ENCODE data around the gene TRAM2.

The TRAM2 gene

GRCh38 chr6:52595000-52595795 lies 18.3 kb upstream of the TRAM2 start:
- DNase-seq, result peak in 2 of 56 donors; percentile 8 to 44

GRCh38 chr6:52594221-52594620 lies 17.4 kb upstream of the TRAM2 start:
- DNase-seq, result no peak

GRCh38 chr6:52591832-52592231 lies 15.0 kb upstream of the TRAM2 start:
- no peak for DNase-seq

- DNase-seq, result peak in 5 of 56 donors; percentile 9 to 27 (median 17)
Observed at GRCh38 chr6:52590152-52590891, 13.5 kb upstream of the TRAM2 start.

GRCh38 chr6:52588710-52589091 lies 11.8 kb upstream of the TRAM2 start:
- DNase-seq, result no peak

GRCh38 chr6:52588087-52588709 lies 11.3 kb upstream of the TRAM2 start:
- no peak for DNase-seq

- DNase-seq, result no peak
Observed at GRCh38 chr6:52587001-52587400, 10.1 kb upstream of the TRAM2 start.

GRCh38 chr6:52584203-52584602 lies 7.3 kb upstream of the TRAM2 start:
- DNase-seq, result no peak

- no peak for DNase-seq
Observed at GRCh38 chr6:52582996-52583395, 6.1 kb upstream of the TRAM2 start.

GRCh38 chr6:52582446-52582845 lies 5.6 kb upstream of the TRAM2 start:
- DNase-seq, result no peak

GRCh38 chr6:52580905-52581304 lies 4.0 kb upstream of the TRAM2 start:
- no peak for DNase-seq

- DNase-seq, result no peak
Observed at GRCh38 chr6:52579006-52579660, 2.3 kb upstream of the TRAM2 start.

GRCh38 chr6:52577778-52578463 lies 1.1 kb upstream of the TRAM2 start:
- no peak for DNase-seq

- DNase-seq, result peak in 21 of 56 donors; percentile 24 to 74 (median 55)
Observed at GRCh38 chr6:52576392-52577021, 353 bp downstream of the TRAM2 start.

- no peak for DNase-seq
Observed at GRCh38 chr6:52576054-52576391, 837 bp downstream of the TRAM2 start.

- no peak for DNase-seq
Observed at GRCh38 chr6:52575502-52575892, 1.4 kb downstream of the TRAM2 start.

GRCh38 chr6:52574709-52575501 lies 2.0 kb downstream of the TRAM2 start:
- DNase-seq, result no peak

- DNase-seq, result no peak
Observed at GRCh38 chr6:52573295-52573694, 3.6 kb downstream of the TRAM2 start.

GRCh38 chr6:52572536-52572935 lies 4.3 kb downstream of the TRAM2 start:
- DNase-seq, result no peak

Measured in amygdala (tissue), 56 donors.